Activated CD8-positive, alpha-beta memory T cell treated with anti-CD3 and anti-CD28 coated beads, Interleukin-2, amount 10 ng/mL, durations not matched to agents 7 days and 5 days (primary cell): ENCODE data around the gene SNX13. TPM values are rescaled to one million over a fixed set of nuclear protein-coding genes. Genes with fewer than 3 reads are reported as not detected.

Source experiments
- ATAC-seq: fragments of 150-1000 bp; cut with Tn5 transposase; one replicate; pipeline ENCODE4 v1.10.0; 2021; ENCODE audit warnings: moderate library complexity
- CTCF ChIA-PET: fragments of 350-600 bp; sonication (Branson Sonifier 250); formaldehyde crosslinking; loops from one replicate; lab custom pipeline; 2021; ENCODE audit warnings: antibody characterized with exemption; lab: Charles Lee
- DNase-seq: peaks from one replicate; pipeline ENCODE4 v3.0.0-alpha.2; 2020
- H3K27ac Mint-ChIP-seq: one replicate; pipeline ENCODE4 v1.8.0; 2021; ENCODE audit warnings: mild to moderate bottlenecking, mixed read lengths
- H3K27me3 Mint-ChIP-seq: one replicate; pipeline ENCODE4 v1.8.0; 2021; ENCODE audit warnings: mixed read lengths
- H3K36me3 Mint-ChIP-seq: one replicate; pipeline ENCODE4 v1.8.0; 2021; ENCODE audit warnings: mild to moderate bottlenecking, mixed read lengths
- H3K4me1 Mint-ChIP-seq: one replicate; pipeline ENCODE4 v1.8.0; 2021; ENCODE audit warnings: mixed read lengths
- H3K4me3 Mint-ChIP-seq: one replicate; pipeline ENCODE4 v1.8.0; 2021; ENCODE audit warnings: mild to moderate bottlenecking, moderate library complexity, mixed read lengths
- H3K9me3 Mint-ChIP-seq: one replicate; pipeline ENCODE4 v1.8.0; 2022; ENCODE audit warnings: low read depth, mixed read lengths
- total RNA-seq, 2 experiments: library from RNA; stranded (reverse); gene quantifications; one replicate each; pipeline ENCODE4 v1.2.3, GENCODE V29; 2021

The SNX13 gene
- total RNA-seq, 2 experiments from 2014 or later = 19.5 to 24.4 TPM

DNA sequence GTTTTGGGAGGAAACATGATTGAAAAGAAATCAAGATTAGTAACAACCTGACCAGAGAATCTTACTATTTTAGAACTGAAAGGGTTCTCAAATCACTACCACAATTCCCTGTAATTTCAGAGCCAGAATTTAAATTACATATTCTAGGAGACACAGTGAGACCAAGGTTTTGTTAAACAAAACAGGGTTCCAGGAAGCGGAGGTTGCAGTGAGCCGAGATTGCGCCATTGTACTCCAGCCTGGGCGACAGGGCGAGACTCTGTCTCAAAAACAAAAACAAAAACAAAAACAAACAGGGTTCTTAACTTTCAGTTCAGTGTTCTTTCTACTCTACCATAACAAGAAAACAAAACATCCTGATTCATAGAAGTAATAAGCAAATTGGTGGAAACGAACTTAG, 57.6 kb downstream of the SNX13 start:
- no peak overlapping the region for H3K27ac Mint-ChIP-seq
- no peak for DNase-seq
- no peaks in the 10 kb centered on the region for H3K4me1 Mint-ChIP-seq
- ATAC-seq = no peak
- H3K4me3 Mint-ChIP-seq = no peak overlapping the region
- CTCF ChIA-PET = no interaction called here
- no peaks in the 10 kb centered on the region for H3K9me3 Mint-ChIP-seq
- H3K27me3 Mint-ChIP-seq = no peaks in the 10 kb centered on the region
- H3K36me3 Mint-ChIP-seq = peaks cover 27% of the 10 kb centered on the region

DNA sequence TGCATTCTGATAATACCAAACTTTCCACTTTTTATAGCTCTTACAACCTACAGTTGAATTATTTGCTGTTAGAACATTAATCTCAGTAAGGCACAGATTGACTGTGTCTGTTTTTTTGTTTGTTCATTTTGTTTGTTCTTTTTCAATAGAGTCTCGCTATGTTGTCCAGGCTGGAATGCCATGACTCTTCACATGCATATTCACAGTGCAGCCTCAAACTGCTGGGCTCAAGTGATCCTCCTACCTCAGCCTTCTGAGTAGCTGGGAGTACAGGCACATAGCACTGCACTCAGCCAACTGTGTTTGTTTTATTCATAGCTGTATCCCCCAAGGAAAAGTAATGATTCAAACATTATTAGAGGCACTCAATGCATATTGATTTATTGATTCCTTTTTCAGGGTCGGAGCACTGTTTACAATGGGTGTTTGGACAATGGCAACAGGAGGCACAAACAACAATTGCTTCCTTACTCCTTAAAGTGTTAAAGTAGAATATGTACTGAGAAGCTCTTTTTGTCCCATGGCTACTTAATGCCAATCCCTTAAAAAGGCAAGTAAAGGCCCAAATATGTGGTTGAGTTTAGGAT, 61.1 kb downstream of the SNX13 start:
- H3K27ac Mint-ChIP-seq = no peak overlapping the region
- H3K36me3 Mint-ChIP-seq = peaks cover 21% of the 10 kb centered on the region
- no peak for DNase-seq
- H3K4me3 Mint-ChIP-seq = no peak overlapping the region
- CTCF ChIA-PET = interaction anchor here (1.1 kb wide), 1 partner anchor 69 kb away, joined by 3 read pairs; no protein-coding TSS in a partner anchor
- no peaks in the 10 kb centered on the region for H3K4me1 Mint-ChIP-seq
- no peak for ATAC-seq
- no peaks in the 10 kb centered on the region for H3K27me3 Mint-ChIP-seq
- H3K9me3 Mint-ChIP-seq = no peaks in the 10 kb centered on the region

- Mint-ChIP-seq H3K27me3 (no peaks in the 10 kb centered on the region), H3K4me3 (no peak overlapping the region), H3K4me1 (no peaks in the 10 kb centered on the region), H3K9me3 (no peaks in the 10 kb centered on the region), H3K36me3 (peaks cover 22% of the 10 kb centered on the region), H3K27ac (no peak overlapping the region)
- DNase-seq = no peak
- ATAC-seq = no peak
- CTCF ChIA-PET = interaction anchor here (1.1 kb wide), 1 partner anchor 69 kb away, joined by 3 read pairs; no protein-coding TSS in a partner anchor
Measured at GRCh38 chr7:17878627-17879026, 61.7 kb downstream of the SNX13 start.

DNA sequence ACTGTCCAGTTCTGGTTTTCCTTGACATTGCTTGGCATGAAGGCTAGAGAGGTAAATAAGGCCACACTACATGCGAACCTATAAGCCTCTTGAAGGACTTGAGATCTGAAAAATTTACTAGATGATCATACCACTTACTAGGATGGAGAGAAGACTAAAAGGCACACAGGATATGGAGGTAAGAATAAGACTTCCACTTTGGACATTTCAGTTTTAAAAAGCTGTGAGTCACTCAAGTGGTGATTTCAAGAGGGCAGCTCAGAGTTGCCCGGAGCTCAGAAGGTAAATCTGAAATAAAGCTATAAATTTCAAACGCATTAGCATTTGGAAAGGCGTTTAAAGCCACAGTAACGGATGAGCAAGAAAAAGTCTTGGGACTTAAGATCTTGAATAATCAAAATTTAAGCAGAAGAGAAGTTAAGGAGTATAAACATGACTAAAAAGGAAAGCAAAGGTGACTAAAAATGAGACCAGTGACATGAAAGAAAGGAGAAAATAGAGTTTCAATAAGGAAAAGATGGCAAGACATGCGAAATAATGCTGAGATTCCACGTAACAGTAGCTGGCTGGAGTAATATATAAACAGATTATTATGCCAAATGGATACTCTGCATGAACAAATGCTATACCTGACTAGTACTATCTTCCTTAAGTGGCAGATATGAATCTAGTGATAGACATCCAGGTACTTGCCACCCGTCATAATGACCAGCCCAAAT, 68.3 kb downstream of the SNX13 start:
- ATAC-seq (peak; percentile 27), DNase-seq (no peak)
- no peak overlapping the region for H3K4me3 Mint-ChIP-seq
- peaks cover 14% of the 10 kb centered on the region for H3K4me1 Mint-ChIP-seq
- peaks cover 40% of the 10 kb centered on the region for H3K36me3 Mint-ChIP-seq
- CTCF ChIA-PET = interaction anchor here (1.0 kb wide), 1 partner anchor 102 kb away, joined by 3 read pairs; no protein-coding TSS in a partner anchor
- H3K27ac Mint-ChIP-seq = no peak overlapping the region
- peaks cover 6% of the 10 kb centered on the region for H3K9me3 Mint-ChIP-seq
- no peaks in the 10 kb centered on the region for H3K27me3 Mint-ChIP-seq

DNA sequence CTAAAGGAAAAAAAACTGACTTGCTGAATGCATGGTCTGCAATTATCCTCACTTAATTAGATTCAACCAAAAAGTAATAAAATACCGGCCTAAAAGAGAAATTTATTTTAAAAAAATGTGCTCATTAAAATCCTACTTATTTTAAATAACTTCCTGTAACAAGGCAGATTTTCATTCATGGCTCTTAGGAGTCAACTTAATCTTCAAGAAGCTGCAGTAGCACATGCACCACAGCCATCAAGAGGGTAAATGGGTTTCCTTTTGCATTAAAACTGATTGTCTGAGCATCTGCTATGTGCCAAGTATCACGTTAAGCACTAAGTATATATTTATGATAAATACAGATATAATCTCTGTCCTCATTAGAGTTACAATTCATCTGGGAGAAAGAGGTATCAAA, 69.9 kb downstream of the SNX13 start:
- Mint-ChIP-seq H3K4me3 (no peak overlapping the region), H3K27me3 (no peaks in the 10 kb centered on the region), H3K4me1 (peaks cover 14% of the 10 kb centered on the region), H3K9me3 (peaks cover 13% of the 10 kb centered on the region), H3K27ac (no peak overlapping the region), H3K36me3 (peaks cover 51% of the 10 kb centered on the region)
- ATAC-seq (no peak), DNase-seq (no peak)
- CTCF ChIA-PET = no interaction called here

- Mint-ChIP-seq H3K27ac (no peak overlapping the region), H3K4me3 (no peak overlapping the region), H3K27me3 (no peaks in the 10 kb centered on the region), H3K4me1 (peaks cover 21% of the 10 kb centered on the region), H3K9me3 (peaks cover 7% of the 10 kb centered on the region), H3K36me3 (peaks cover 61% of the 10 kb centered on the region)
- DNase-seq (no peak), ATAC-seq (no peak)
- CTCF ChIA-PET = no interaction called here
Measured at GRCh38 chr7:17863809-17864143, 76.5 kb downstream of the SNX13 start.

DNA sequence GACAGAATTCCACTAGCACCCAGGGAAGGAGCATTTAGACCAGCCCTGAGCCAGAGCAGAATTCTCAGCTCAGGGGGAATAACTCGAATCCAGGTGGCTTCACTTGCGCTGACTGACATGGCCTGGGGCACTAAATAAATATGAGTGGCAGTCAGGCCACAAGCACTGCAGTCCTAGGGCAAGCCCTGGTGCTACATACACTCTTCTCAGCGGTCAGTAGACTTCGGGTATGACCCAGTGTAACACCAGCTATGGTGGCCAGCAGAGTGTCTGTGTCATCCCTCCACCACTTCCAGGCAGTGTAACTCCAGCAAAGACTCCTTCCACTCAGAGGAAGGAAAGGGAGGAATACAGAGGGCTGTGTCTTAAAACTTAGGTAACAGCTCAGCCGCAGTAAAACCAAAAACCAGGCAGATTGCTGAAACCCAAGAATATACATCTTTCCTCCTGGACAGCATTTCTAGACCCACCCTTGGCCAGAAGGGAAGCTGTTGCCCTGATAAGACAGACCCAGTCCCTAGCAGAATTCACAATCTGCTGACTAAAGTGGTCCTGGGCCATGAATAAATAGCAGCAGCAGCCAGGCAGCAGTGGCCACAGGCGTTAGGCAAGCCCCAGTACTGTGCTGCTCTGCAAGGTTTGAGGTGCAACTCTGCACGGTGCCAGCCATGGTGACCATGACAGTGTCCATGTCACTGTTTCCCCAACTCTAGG, 77.0 kb downstream of the SNX13 start:
- no peak overlapping the region for H3K27ac Mint-ChIP-seq
- H3K4me3 Mint-ChIP-seq = no peak overlapping the region
- H3K4me1 Mint-ChIP-seq = peaks cover 23% of the 10 kb centered on the region
- ATAC-seq (no peak), DNase-seq (no peak)
- H3K27me3 Mint-ChIP-seq = no peaks in the 10 kb centered on the region
- peaks cover 7% of the 10 kb centered on the region for H3K9me3 Mint-ChIP-seq
- CTCF ChIA-PET = no interaction called here
- H3K36me3 Mint-ChIP-seq = peaks cover 61% of the 10 kb centered on the region

- peaks cover 13% of the 10 kb centered on the region for H3K9me3 Mint-ChIP-seq
- H3K27ac Mint-ChIP-seq = peak overlapping the region; percentile 64
- H3K27me3 Mint-ChIP-seq = no peaks in the 10 kb centered on the region
- CTCF ChIA-PET = no interaction called here
- no peak overlapping the region for H3K4me3 Mint-ChIP-seq
- ATAC-seq (no peak), DNase-seq (no peak)
- peaks cover 55% of the 10 kb centered on the region for H3K4me1 Mint-ChIP-seq
- H3K36me3 Mint-ChIP-seq = peaks cover 59% of the 10 kb centered on the region
Measured at GRCh38 chr7:17856251-17856650, 84.0 kb downstream of the SNX13 start.

DNA sequence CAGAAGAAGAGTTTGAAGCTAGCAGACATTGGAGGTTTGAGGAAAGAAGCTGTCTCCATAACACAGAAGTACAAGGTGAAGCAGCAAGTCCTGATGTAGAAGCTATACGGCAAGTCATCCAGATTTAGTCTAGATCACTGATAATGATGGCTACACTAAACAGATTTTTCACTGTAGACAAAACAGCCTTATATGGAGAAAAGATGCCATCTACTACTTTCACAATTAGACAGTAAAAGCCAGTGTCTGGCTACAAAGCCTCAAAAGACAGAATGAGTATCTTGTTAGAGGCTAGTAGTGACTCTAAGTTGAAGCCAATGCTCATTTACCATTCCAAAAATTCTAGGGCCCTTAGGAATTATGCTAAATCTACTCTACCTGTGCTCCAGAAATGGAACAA, 85.1 kb downstream of the SNX13 start:
- CTCF ChIA-PET = no interaction called here
- Mint-ChIP-seq H3K36me3 (peaks cover 52% of the 10 kb centered on the region), H3K27me3 (no peaks in the 10 kb centered on the region), H3K4me3 (peak overlapping the region; percentile 32), H3K4me1 (peaks cover 49% of the 10 kb centered on the region), H3K27ac (peak overlapping the region; percentile 64), H3K9me3 (peaks cover 13% of the 10 kb centered on the region)
- DNase-seq (no peak), ATAC-seq (peak; percentile 78)

- Mint-ChIP-seq H3K4me3 (peak overlapping the region; percentile 32), H3K9me3 (peaks cover 13% of the 10 kb centered on the region), H3K36me3 (peaks cover 51% of the 10 kb centered on the region), H3K4me1 (peaks cover 42% of the 10 kb centered on the region), H3K27ac (peak overlapping the region; percentile 64), H3K27me3 (no peaks in the 10 kb centered on the region)
- CTCF ChIA-PET = interaction anchor here (0.6 to 0.8 kb wide), 2 partner anchors 81 to 84 kb away, joined by 3 read pairs; no protein-coding TSS in a partner anchor
- no peak for DNase-seq
- peak; percentile 56 for ATAC-seq
Measured at GRCh38 chr7:17854261-17855047, 85.8 kb downstream of the SNX13 start.

GRCh38 chr7:17852361-17852760, 87.9 kb downstream of the SNX13 start:
- no peak for ATAC-seq
- CTCF ChIA-PET = no interaction called here
- Mint-ChIP-seq H3K27ac (no peak overlapping the region), H3K9me3 (peaks cover 13% of the 10 kb centered on the region), H3K27me3 (no peaks in the 10 kb centered on the region), H3K4me3 (no peak overlapping the region), H3K36me3 (peaks cover 51% of the 10 kb centered on the region), H3K4me1 (peaks cover 33% of the 10 kb centered on the region)
- DNase-seq = no peak

DNA sequence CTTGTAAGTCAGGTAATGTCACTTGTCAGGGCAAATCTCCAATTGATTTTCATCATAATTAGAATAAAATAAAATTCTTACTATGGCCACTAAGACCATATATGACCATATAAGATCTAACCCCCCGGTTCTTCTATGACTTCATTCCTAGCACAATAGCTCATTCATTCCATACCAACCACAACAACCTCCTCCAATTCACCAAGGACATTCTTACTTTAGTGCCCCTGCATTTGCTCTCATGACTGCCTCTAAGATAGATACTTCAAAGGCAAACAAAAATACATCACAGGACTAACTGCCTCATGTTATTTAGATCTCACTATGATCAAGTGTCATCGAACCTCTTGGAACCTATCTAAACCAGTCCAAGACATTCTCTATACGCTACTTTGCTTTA, 90.8 kb downstream of the SNX13 start:
- no peak overlapping the region for H3K4me3 Mint-ChIP-seq
- H3K27me3 Mint-ChIP-seq = no peaks in the 10 kb centered on the region
- H3K36me3 Mint-ChIP-seq = peaks cover 41% of the 10 kb centered on the region
- no peak overlapping the region for H3K27ac Mint-ChIP-seq
- ATAC-seq = no peak
- DNase-seq = no peak
- H3K9me3 Mint-ChIP-seq = peaks cover 6% of the 10 kb centered on the region
- CTCF ChIA-PET = no interaction called here
- H3K4me1 Mint-ChIP-seq = peaks cover 23% of the 10 kb centered on the region

DNA sequence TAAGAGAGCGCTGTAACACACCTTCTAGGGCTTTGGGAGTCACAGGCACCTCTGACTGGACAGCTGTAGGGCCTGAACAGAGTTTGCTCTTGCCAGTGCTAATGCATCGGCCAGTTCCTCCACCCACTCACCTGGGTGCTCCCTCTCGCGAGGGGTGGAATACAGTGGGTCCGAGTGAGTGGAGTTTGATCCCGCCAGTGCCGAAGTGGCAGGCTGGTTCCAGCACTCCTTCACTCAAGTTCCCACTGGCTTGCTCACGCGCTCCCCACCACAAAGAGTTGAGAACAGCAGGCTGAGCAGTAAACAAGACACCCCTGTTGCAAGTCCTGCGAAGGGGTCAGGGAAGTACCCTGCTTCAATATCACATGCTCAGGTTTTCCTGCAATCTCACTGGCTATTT, 91.8 kb downstream of the SNX13 start:
- DNase-seq (no peak), ATAC-seq (no peak)
- Mint-ChIP-seq H3K4me1 (peaks cover 26% of the 10 kb centered on the region), H3K9me3 (peaks cover 6% of the 10 kb centered on the region), H3K27me3 (no peaks in the 10 kb centered on the region), H3K36me3 (peaks cover 45% of the 10 kb centered on the region), H3K4me3 (no peak overlapping the region), H3K27ac (no peak overlapping the region)
- CTCF ChIA-PET = no interaction called here
